Testis (tissue), 2 donors: ENCODE results near the gene GLRX3.
"Not testable (repeated sequence)": the region's sequence is repeated elsewhere in the genome, so short reads cannot be mapped to it uniquely, and the experiment has no call there.

ENCODE experiments used
- CTCF ChIP-seq, 3 experiments: fragments of 450-650 bp in 2 of 3; fragments of 200-600 bp in 1 of 3; sonication (generic) in 1 of 3; IDR thresholded peaks; one replicate each; pipeline ENCODE4 v1.5.1; 2016 to 2019; ENCODE audit warnings: antibody characterized with exemption in 3 of 3, mild to moderate bottlenecking in 2 of 3, moderate library complexity in 1 of 3
- POLR2A ChIP-seq: fragments of 450-650 bp; IDR thresholded peaks from one replicate; pipeline ENCODE4 v1.6.1; 2017; ENCODE audit warnings: antibody characterized with exemption, mild to moderate bottlenecking, moderate library complexity

- not testable (repeated sequence) for TF ChIP-seq CTCF (IDR thresholded peaks at IDR 0.05); POLR2A
Observed at GRCh38 chr10:130202150-130202549, 66.0 kb downstream of the GLRX3 start.
